GM21576 (cell line): ENCODE data around the gene ZSCAN22.

Experiments
- ATAC-seq: cut with Tn5 transposase; IDR thresholded peaks from one replicate; pipeline ENCODE4 v1.9.1; 2021; ENCODE audit warnings: mild to moderate bottlenecking, moderate library complexity; ENCODE audit not compliant: unreplicated experiment

The ZSCAN22 gene

GRCh38 chr19:58350871-58351557 lies 24.2 kb downstream of the ZSCAN22 start:
- ATAC-seq, result no peak

- no peak for ATAC-seq
Measured at GRCh38 chr19:58351558-58351878, 24.7 kb downstream of the ZSCAN22 start.

- no peak for ATAC-seq
Measured at GRCh38 chr19:58351990-58352755, 25.4 kb downstream of the ZSCAN22 start.

- ATAC-seq, result no peak
Measured at GRCh38 chr19:58352760-58353671, 26.2 kb downstream of the ZSCAN22 start, which contains the start of gene A1BG. Gene A1BG, minus strand, starts transcription at chr19:58353492. Its CDS starts 55 bp downstream, at chr19:58353437.

- ATAC-seq, result no peak
Measured at GRCh38 chr19:58353717-58354477, 27.1 kb downstream of the ZSCAN22 start.

- no peak for ATAC-seq
Measured at GRCh38 chr19:58354478-58355030, 27.8 kb downstream of the ZSCAN22 start.

- no peak for ATAC-seq
Measured at GRCh38 chr19:58355215-58355796, 28.5 kb downstream of the ZSCAN22 start.

GRCh38 chr19:58355908-58356765 lies 29.3 kb downstream of the ZSCAN22 start:
- ATAC-seq, result no peak

- no peak for ATAC-seq
Measured at GRCh38 chr19:58356766-58357480, 30.1 kb downstream of the ZSCAN22 start.

- ATAC-seq, result no peak
Measured at GRCh38 chr19:58357481-58358145, 30.8 kb downstream of the ZSCAN22 start.

GRCh38 chr19:58361900-58362271 lies 35.1 kb downstream of the ZSCAN22 start:
- ATAC-seq, result peak; percentile 12

- ATAC-seq, result peak; percentile 84
Measured at GRCh38 chr19:58362272-58362994, 35.6 kb downstream of the ZSCAN22 start, which contains the start of gene ZNF497. Gene ZNF497, minus strand, starts transcription at chr19:58362751. Its CDS starts 5,116 bp downstream, at chr19:58357635.

GRCh38 chr19:58364146-58364545 lies 37.4 kb downstream of the ZSCAN22 start:
- ATAC-seq, result no peak

- no peak for ATAC-seq
Measured at GRCh38 chr19:58366585-58367430, 40.0 kb downstream of the ZSCAN22 start.

GRCh38 chr19:58367698-58368454 lies 41.1 kb downstream of the ZSCAN22 start:
- no peak for ATAC-seq
